ENCODE data around the gene GDA. TPM values are rescaled to one million over a fixed set of nuclear protein-coding genes. Genes with fewer than 3 reads are reported as not detected.

The GDA gene
- total and polyA plus RNA-seq, 2 of the 4 experiments (the other 2 are of a cell fraction), result not detected

DNA sequence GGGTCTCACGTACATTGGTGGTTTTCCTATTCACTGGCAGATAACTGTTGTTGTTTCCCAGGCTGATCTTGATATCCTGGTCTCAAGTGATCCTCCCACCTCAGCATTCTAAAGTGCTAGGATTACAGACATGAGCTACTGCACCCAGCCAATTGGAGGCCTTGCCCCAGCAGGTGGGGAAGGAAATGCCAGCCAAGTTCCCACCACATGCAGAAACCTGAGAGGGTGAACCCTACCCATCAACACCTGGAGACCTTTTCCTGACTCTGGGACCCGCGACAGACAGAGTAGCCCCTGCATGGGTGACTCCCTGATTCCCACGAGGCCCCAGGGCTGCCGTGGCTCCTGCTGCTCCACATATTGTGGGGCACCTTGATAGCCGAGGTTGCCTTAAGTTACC lies 107.7 kb downstream of the GDA start:
- Histone ChIP-seq H4K20me1 (ENCODE audit: insufficient read depth, low read length) (no peaks in the 10 kb centered on the region), H3K9ac (ENCODE audit: low read depth, low read length) (no peak overlapping the region), H3K14ac (replicated peaks; ENCODE audit: low read depth, low read length) (no peak overlapping the region), H3K79me1 (ENCODE audit: low read depth in 1 of 2, low read length in 2 of 2) (no peaks in the 10 kb centered on the region), H2AK9ac (replicated peaks; ENCODE audit: low read depth, low read length, poor library complexity) (no peak overlapping the region), H2BK5ac (ENCODE audit: low read depth, low read length, poor library complexity, severe bottlenecking) (no peak overlapping the region), H2BK20ac (ENCODE audit: low read depth, low read length) (no peak overlapping the region), H2BK120ac (ENCODE audit: low read depth, low read length) (no peak overlapping the region), H2AK5ac (ENCODE audit: low read depth, low read length) (no peak overlapping the region), H3K36me3 (ENCODE audit: control insufficient read depth, insufficient read depth, low read length) (no peaks in the 10 kb centered on the region), H3K27ac (ENCODE audit: insufficient read depth, low read length) (no peak overlapping the region), H4K5ac (ENCODE audit: low read depth, low read length) (no peak overlapping the region), H4K91ac (ENCODE audit: insufficient read depth, low read depth, low read length) (no peak overlapping the region), H3K27me3 (ENCODE audit: control insufficient read depth, insufficient read depth, low read length) (peaks cover 1% of the 10 kb centered on the region), H3K9me3 (ENCODE audit: control insufficient read depth, insufficient read depth, low read length) (no peaks in the 10 kb centered on the region), H3K4me2 (ENCODE audit: low read depth, low read length) (no peak overlapping the region), H3K56ac (ENCODE audit: extremely low read depth, insufficient read depth, low read length) (no peak overlapping the region), H4K8ac (ENCODE audit: low read depth in 2 of 2, low read length in 2 of 2) (no peak overlapping the region), H3K18ac (ENCODE audit: low read depth, low read length) (no peak overlapping the region), H3K23ac (ENCODE audit: low read depth, low read length) (no peak overlapping the region), H3K4me3 (ENCODE audit: insufficient read depth, low read depth, low read length) (no peak overlapping the region), H2BK15ac (ENCODE audit: low read depth, low read length) (no peak overlapping the region), H3K9me1 (ENCODE audit: insufficient read depth, low read length) (no peaks in the 10 kb centered on the region), H2AFZ (replicated peaks; ENCODE audit: low read length, poor library complexity) (no peak overlapping the region), H3K4ac (ENCODE audit: low read depth, low read length) (no peak overlapping the region), H3K4me1 (ENCODE audit: control insufficient read depth, insufficient read depth, low read length) (no peaks in the 10 kb centered on the region)
- no peak for ATAC-seq (ENCODE audit: low read depth)
- ChIA-PET POLR2A (ENCODE audit: unreplicated experiment) (no interaction called here), CTCF (no interaction called here)
- no TSS peak for BruUV-seq (replicated peaks)
- WGBS, 2 experiments (ENCODE audit: extremely low coverage in 2 of 2, insufficient read length in 1 of 2), result 85% methylated on average over 2 of the region's 6 CpGs; no CpG with 5 or more reads in 1 of the 2 experiments
- TF ChIP-seq MXI1 (IDR thresholded peaks at IDR 0.05; ENCODE audit: borderline replicate concordance, low read depth, low read length) (no peak), SMC3 (IDR thresholded peaks at IDR 0.05; ENCODE audit: low read depth, low read length) (no peak), USF2 (IDR thresholded peaks at IDR 0.05; ENCODE audit: low read depth, low read length) (no peak), ELK1 (IDR thresholded peaks at IDR 0.05; ENCODE audit: borderline replicate concordance, low read depth, low read length) (no peak), RCOR1 (IDR thresholded peaks at IDR 0.05; ENCODE audit: insufficient replicate concordance, low read length) (no peak)
- TF ChIP-seq, protein P1, sequence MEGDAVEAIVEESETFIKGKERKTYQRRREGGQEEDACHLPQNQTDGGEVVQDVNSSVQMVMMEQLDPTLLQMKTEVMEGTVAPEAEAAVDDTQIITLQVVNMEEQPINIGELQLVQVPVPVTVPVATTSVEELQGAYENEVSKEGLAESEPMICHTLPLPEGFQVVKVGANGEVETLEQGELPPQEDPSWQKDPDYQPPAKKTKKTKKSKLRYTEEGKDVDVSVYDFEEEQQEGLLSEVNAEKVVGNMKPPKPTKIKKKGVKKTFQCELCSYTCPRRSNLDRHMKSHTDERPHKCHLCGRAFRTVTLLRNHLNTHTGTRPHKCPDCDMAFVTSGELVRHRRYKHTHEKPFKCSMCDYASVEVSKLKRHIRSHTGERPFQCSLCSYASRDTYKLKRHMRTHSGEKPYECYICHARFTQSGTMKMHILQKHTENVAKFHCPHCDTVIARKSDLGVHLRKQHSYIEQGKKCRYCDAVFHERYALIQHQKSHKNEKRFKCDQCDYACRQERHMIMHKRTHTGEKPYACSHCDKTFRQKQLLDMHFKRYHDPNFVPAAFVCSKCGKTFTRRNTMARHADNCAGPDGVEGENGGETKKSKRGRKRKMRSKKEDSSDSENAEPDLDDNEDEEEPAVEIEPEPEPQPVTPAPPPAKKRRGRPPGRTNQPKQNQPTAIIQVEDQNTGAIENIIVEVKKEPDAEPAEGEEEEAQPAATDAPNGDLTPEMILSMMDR (conservative IDR thresholded peaks at IDR 0.05; ENCODE audit: low read depth, low read length), result no peak
- dilution Hi-C loops (cut with HindIII; ENCODE audit: low sequenced_read_pairs, unreplicated experiment) (no loop called here), intact Hi-C loops (cut with micrococcal nuclease) (no loop called here), in situ Hi-C loops (cut with MboI; ENCODE audit: low sequenced_read_pairs) (loop anchor here (25.0 kb wide), 1 partner anchor 445 kb away; no protein-coding TSS in a partner anchor)
- DNase-seq, result no peak
